Brain microvascular endothelial cell (primary cell): ENCODE measurements around the gene HOGA1.
A peak's percentile ranks its signal among the peaks of the same experiment; 100 is the strongest.

ENCODE experiments used
- DNase-seq: peaks from one replicate; pipeline ENCODE4 v3.0.0-alpha.2; 2020
- H3K27ac ChIP-seq: fragments of 250-450 bp; sonication (Bioruptor Pico); 2 replicates; pipeline ENCODE4 v1.5.1; 2020; ENCODE audit warnings: mild to moderate bottlenecking, moderate library complexity
- H3K27me3 ChIP-seq: fragments of 250-450 bp; sonication (Bioruptor Pico); replicated peaks from 2 replicates; pipeline ENCODE4 v1.5.1; 2020; ENCODE audit warnings: mild to moderate bottlenecking
- H3K36me3 ChIP-seq: fragments of 250-450 bp; sonication (Bioruptor Pico); replicated peaks from 2 replicates; pipeline ENCODE4 v1.5.1; 2020; ENCODE audit warnings: mild to moderate bottlenecking
- H3K4me3 ChIP-seq: 2 replicates; pipeline ENCODE4 v1.5.1; 2011; ENCODE audit warnings: low read depth, mild to moderate bottlenecking, control low read depth, low read length, moderate library complexity
- CTCF ChIP-seq: IDR thresholded peaks from 2 replicates; pipeline ENCODE4 v1.5.1; 2011; ENCODE audit warnings: low read depth, mild to moderate bottlenecking, moderate library complexity, low read length, control low read depth, inconsistent platforms; ENCODE audit errors: missing control alignments
- in situ Hi-C: cut with HindIII; loops from 2 replicates; pipeline ENCODE4 v1.10.0; 2017; ENCODE audit warnings: low sequenced_read_pairs, low pct_ligation_motif_present

HOGA1 gene

GRCh38 chr10:97539523-97540200, 44.5 kb upstream of the HOGA1 start:
- Histone ChIP-seq H3K27me3 (no peaks in the 10 kb centered on the region), H3K27ac (peak overlapping the region; percentile 97), H3K4me3 (no peak overlapping the region), H3K36me3 (no peaks in the 10 kb centered on the region)
- DNase-seq = peak; percentile 70
- in situ Hi-C loops = no loop called here
- TF ChIP-seq CTCF = peak; percentile 56

- no peaks in the 10 kb centered on the region for H3K36me3 ChIP-seq
- in situ Hi-C loops = no loop called here
- peak overlapping the region; percentile 97 for H3K27ac ChIP-seq
- DNase-seq = no peak
- TF ChIP-seq CTCF = peak; percentile 22
- no peaks in the 10 kb centered on the region for H3K27me3 ChIP-seq
- no peak overlapping the region for H3K4me3 ChIP-seq
These were observed 43.3 kb upstream of the HOGA1 start for GRCh38 chr10:97540669-97541500.

- H3K4me3 ChIP-seq = no peak overlapping the region
- H3K27ac ChIP-seq = peak overlapping the region; percentile 97
- in situ Hi-C loops = no loop called here
- no peak for TF ChIP-seq CTCF
- peak; percentile 90 for DNase-seq
- H3K27me3 ChIP-seq = no peaks in the 10 kb centered on the region
- H3K36me3 ChIP-seq = no peaks in the 10 kb centered on the region
These were observed 41.8 kb upstream of the HOGA1 start for GRCh38 chr10:97542169-97543024.

- in situ Hi-C loops = no loop called here
- no peak for TF ChIP-seq CTCF
- Histone ChIP-seq H3K4me3 (no peak overlapping the region), H3K27me3 (no peaks in the 10 kb centered on the region), H3K27ac (peak overlapping the region; percentile 97), H3K36me3 (no peaks in the 10 kb centered on the region)
- peak; percentile 97 for DNase-seq
These were observed 41.1 kb upstream of the HOGA1 start for GRCh38 chr10:97543025-97543546.

GRCh38 chr10:97546456-97547270, 37.5 kb upstream of the HOGA1 start:
- in situ Hi-C loops = no loop called here
- no peak for DNase-seq
- no peak overlapping the region for H3K4me3 ChIP-seq
- no peak for TF ChIP-seq CTCF
- H3K27me3 ChIP-seq = no peaks in the 10 kb centered on the region
- H3K27ac ChIP-seq = no peak overlapping the region
- no peaks in the 10 kb centered on the region for H3K36me3 ChIP-seq
